ENCODE measurements around the gene TRNT1. TPM values are rescaled to one million over a fixed set of nuclear protein-coding genes. Genes with fewer than 3 reads are reported as not detected.

Gene TRNT1
- total RNA-seq, 1 donor from 2014 or later = 34.4 TPM

GRCh38 chr3:3189102-3189727 is 62.5 kb downstream of the TRNT1 start:
- DNase-seq (ENCODE audit: low spot score in 2 of 2, unreplicated experiment in 2 of 2) = no peak
- H3K9me3 Mint-ChIP-seq = peaks cover 21% of the 10 kb centered on the region
- TF ChIP-seq, protein P1, sequence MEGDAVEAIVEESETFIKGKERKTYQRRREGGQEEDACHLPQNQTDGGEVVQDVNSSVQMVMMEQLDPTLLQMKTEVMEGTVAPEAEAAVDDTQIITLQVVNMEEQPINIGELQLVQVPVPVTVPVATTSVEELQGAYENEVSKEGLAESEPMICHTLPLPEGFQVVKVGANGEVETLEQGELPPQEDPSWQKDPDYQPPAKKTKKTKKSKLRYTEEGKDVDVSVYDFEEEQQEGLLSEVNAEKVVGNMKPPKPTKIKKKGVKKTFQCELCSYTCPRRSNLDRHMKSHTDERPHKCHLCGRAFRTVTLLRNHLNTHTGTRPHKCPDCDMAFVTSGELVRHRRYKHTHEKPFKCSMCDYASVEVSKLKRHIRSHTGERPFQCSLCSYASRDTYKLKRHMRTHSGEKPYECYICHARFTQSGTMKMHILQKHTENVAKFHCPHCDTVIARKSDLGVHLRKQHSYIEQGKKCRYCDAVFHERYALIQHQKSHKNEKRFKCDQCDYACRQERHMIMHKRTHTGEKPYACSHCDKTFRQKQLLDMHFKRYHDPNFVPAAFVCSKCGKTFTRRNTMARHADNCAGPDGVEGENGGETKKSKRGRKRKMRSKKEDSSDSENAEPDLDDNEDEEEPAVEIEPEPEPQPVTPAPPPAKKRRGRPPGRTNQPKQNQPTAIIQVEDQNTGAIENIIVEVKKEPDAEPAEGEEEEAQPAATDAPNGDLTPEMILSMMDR (IDR thresholded peaks at IDR 0.05; ENCODE audit: unreplicated experiment) = no peak
- peak overlapping the region; percentile 16 for H3K27ac Mint-ChIP-seq
- H3K4me1 Mint-ChIP-seq = peaks cover 10% of the 10 kb centered on the region
- peaks cover 42% of the 10 kb centered on the region for H3K27me3 Mint-ChIP-seq (ENCODE audit: low read depth)
- H3K4me3 Mint-ChIP-seq = no peak overlapping the region
- H3K36me3 Mint-ChIP-seq = no peaks in the 10 kb centered on the region

- peaks cover 21% of the 10 kb centered on the region for H3K9me3 Mint-ChIP-seq
- DNase-seq (ENCODE audit: low spot score in 2 of 2, unreplicated experiment in 2 of 2) = no peak
- no peaks in the 10 kb centered on the region for H3K36me3 Mint-ChIP-seq
- peaks cover 39% of the 10 kb centered on the region for H3K27me3 Mint-ChIP-seq (ENCODE audit: low read depth)
- no peak overlapping the region for H3K27ac Mint-ChIP-seq
- TF ChIP-seq, protein P1 (IDR thresholded peaks at IDR 0.05; ENCODE audit: unreplicated experiment) = no peak
- no peak overlapping the region for H3K4me3 Mint-ChIP-seq
- H3K4me1 Mint-ChIP-seq = peaks cover 10% of the 10 kb centered on the region
Observed at GRCh38 chr3:3189961-3190360, 63.2 kb downstream of the TRNT1 start.

DNA sequence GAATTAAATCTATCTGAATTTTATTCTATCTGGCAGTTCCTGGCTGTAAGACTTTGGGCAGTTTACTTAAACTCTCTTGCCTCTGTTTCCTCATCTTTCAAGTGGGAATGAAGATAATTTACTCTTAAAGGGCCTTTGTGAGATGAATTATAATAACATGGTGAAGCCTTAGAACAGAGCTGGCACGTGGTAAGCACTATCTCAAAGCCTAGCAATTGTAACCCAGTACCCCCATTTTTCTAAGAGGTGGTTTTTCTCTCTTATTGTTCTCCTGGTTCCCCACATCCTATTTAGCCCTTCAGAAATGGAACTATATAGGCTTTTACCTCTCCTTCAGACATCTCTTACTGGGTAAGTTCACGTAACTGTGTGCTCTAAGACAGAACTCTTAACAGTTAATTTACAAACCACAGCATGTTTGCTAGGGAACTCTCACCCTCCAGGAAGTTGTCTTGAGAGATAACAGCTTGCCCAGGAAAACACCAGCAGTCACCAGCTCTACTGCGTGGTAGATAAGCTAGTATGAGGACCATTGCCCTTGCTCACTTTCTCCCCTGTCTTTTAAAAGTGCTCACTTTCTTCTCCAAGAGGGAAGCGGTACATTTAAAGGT is 65.0 kb downstream of the TRNT1 start:
- H3K27ac Mint-ChIP-seq = no peak overlapping the region
- no peak for DNase-seq (ENCODE audit: low spot score in 2 of 2, unreplicated experiment in 2 of 2)
- no peak overlapping the region for H3K4me3 Mint-ChIP-seq
- H3K4me1 Mint-ChIP-seq = peaks cover 10% of the 10 kb centered on the region
- no peaks in the 10 kb centered on the region for H3K36me3 Mint-ChIP-seq
- H3K27me3 Mint-ChIP-seq (ENCODE audit: low read depth) = peaks cover 46% of the 10 kb centered on the region
- H3K9me3 Mint-ChIP-seq = peaks cover 10% of the 10 kb centered on the region
- TF ChIP-seq, protein P1 (IDR thresholded peaks at IDR 0.05; ENCODE audit: unreplicated experiment) = no peak

- TF ChIP-seq, protein P1 (IDR thresholded peaks at IDR 0.05; ENCODE audit: unreplicated experiment) = no peak
- Mint-ChIP-seq H3K27me3 (ENCODE audit: low read depth) (peaks cover 46% of the 10 kb centered on the region), H3K4me3 (no peak overlapping the region), H3K9me3 (peaks cover 6% of the 10 kb centered on the region), H3K27ac (no peak overlapping the region), H3K4me1 (peaks cover 10% of the 10 kb centered on the region), H3K36me3 (no peaks in the 10 kb centered on the region)
- no peak for DNase-seq (ENCODE audit: low spot score in 2 of 2, unreplicated experiment in 2 of 2)
Observed at GRCh38 chr3:3192286-3192675, 65.5 kb downstream of the TRNT1 start.

- peaks cover 54% of the 10 kb centered on the region for H3K27me3 Mint-ChIP-seq (ENCODE audit: low read depth)
- DNase-seq (ENCODE audit: low spot score in 2 of 2, unreplicated experiment in 2 of 2) = no peak
- no peaks in the 10 kb centered on the region for H3K9me3 Mint-ChIP-seq
- H3K36me3 Mint-ChIP-seq = no peaks in the 10 kb centered on the region
- peaks cover under 1% of the 10 kb centered on the region for H3K4me1 Mint-ChIP-seq
- no peak overlapping the region for H3K27ac Mint-ChIP-seq
- TF ChIP-seq, protein P1 (IDR thresholded peaks at IDR 0.05; ENCODE audit: unreplicated experiment) = no peak
- no peak overlapping the region for H3K4me3 Mint-ChIP-seq
Observed at GRCh38 chr3:3194861-3195260, 68.1 kb downstream of the TRNT1 start.

All from mesothelial cell of epicardium (in vitro differentiated cells).